WTC11 (cell line): ENCODE results near the gene PDLIM5. TPM values are rescaled to one million over a fixed set of nuclear protein-coding genes. Genes with fewer than 3 reads are reported as not detected.

ENCODE experiments used
- ATAC-seq: fragments of 200-7000 bp; cut with Tn5 transposase; 2 replicates; pipeline ENCODE4 v1.10.0; 2021; ENCODE audit warnings: mild to moderate bottlenecking, moderate library complexity
- CTCF ChIA-PET: fragments of 300-600 bp; sonication (Branson Sonifier 250); formaldehyde crosslinking; loops from one replicate; lab custom pipeline; 2021; ENCODE audit warnings: antibody characterized with exemption; lab: Charles Lee
- POLR2A ChIA-PET: fragments of 350-600 bp; sonication (Branson Sonifier 250); formaldehyde crosslinking; loops from one replicate; lab custom pipeline; 2021; ENCODE audit warnings: antibody characterized with exemption; lab: Charles Lee
- DNase-seq: peaks from one replicate; pipeline ENCODE4 v3.0.0; 2021; ENCODE audit warnings: low spot score
- H3K27ac Mint-ChIP-seq: 2 replicates; pipeline ENCODE4 v1.8.0; 2021; ENCODE audit warnings: mixed read lengths
- H3K27me3 Mint-ChIP-seq: 2 replicates; pipeline ENCODE4 v1.8.0; 2021; ENCODE audit warnings: low read depth, mild to moderate bottlenecking, moderate library complexity, mixed read lengths
- H3K36me3 Mint-ChIP-seq: 2 replicates; pipeline ENCODE4 v1.8.0; 2021; ENCODE audit warnings: mixed read lengths
- H3K4me1 Mint-ChIP-seq: 2 replicates; pipeline ENCODE4 v1.8.0; 2022; ENCODE audit warnings: mixed read lengths
- H3K4me3 Mint-ChIP-seq: 2 replicates; pipeline ENCODE4 v1.8.0; 2021; ENCODE audit warnings: mild to moderate bottlenecking, moderate library complexity, mixed read lengths
- H3K9me3 Mint-ChIP-seq: 2 replicates; pipeline ENCODE4 v1.8.0; 2021; ENCODE audit warnings: mixed read lengths
- CREB1 ChIP-seq: sonication (generic); formaldehyde crosslinking; IDR thresholded peaks from 2 replicates; pipeline ENCODE4 v1.8.0; 2023; ENCODE audit warnings: mild to moderate bottlenecking, missing genetic modification reagents
- EMX1 ChIP-seq: fragments of 250-450 bp; sonication (Bioruptor Pico); IDR thresholded peaks from 2 replicates; pipeline ENCODE4 v1.8.0; 2021; ENCODE audit warnings: mild to moderate bottlenecking
- ETV6 ChIP-seq: sonication (generic); formaldehyde crosslinking; IDR thresholded peaks from 2 replicates; pipeline ENCODE4 v1.8.1; 2022; ENCODE audit warnings: mild to moderate bottlenecking, missing genetic modification reagents
- FOXJ3 ChIP-seq: sonication (generic); formaldehyde crosslinking; IDR thresholded peaks from 2 replicates; pipeline ENCODE4 v1.9.0; 2021; ENCODE audit warnings: missing genetic modification reagents, mild to moderate bottlenecking, borderline replicate concordance
- GABPB1 ChIP-seq: sonication (generic); formaldehyde crosslinking; IDR thresholded peaks from 2 replicates; pipeline ENCODE4 v1.8.1; 2023; ENCODE audit warnings: mild to moderate bottlenecking, missing genetic modification reagents
- HMGA2 ChIP-seq: fragments of 250-450 bp; sonication (Bioruptor Pico); IDR thresholded peaks from 2 replicates; pipeline ENCODE4 v1.4.0; 2021; ENCODE audit warnings: mild to moderate bottlenecking, moderate library complexity
- KAT7 ChIP-seq: sonication (generic); formaldehyde crosslinking; IDR thresholded peaks from 2 replicates; pipeline ENCODE4 v1.8.1; 2023; ENCODE audit warnings: missing genetic modification reagents, mild to moderate bottlenecking, borderline replicate concordance
- MYBL2 ChIP-seq: sonication (generic); formaldehyde crosslinking; IDR thresholded peaks from 2 replicates; pipeline ENCODE4 v1.8.1; 2023; ENCODE audit warnings: mild to moderate bottlenecking, moderate library complexity, missing genetic modification reagents
- NFE2L1 ChIP-seq: sonication (generic); formaldehyde crosslinking; IDR thresholded peaks from 2 replicates; pipeline ENCODE4 v1.8.1; 2023; ENCODE audit warnings: missing genetic modification reagents
- ZNF232 ChIP-seq: sonication (generic); formaldehyde crosslinking; IDR thresholded peaks from 2 replicates; pipeline ENCODE4 v1.8.0; 2022; ENCODE audit warnings: mild to moderate bottlenecking, missing genetic modification reagents
- ZNF423 ChIP-seq: fragments of 250-450 bp; sonication (Bioruptor Pico); IDR thresholded peaks from 2 replicates; pipeline ENCODE4 v2.1.2; 2022; ENCODE audit warnings: mild to moderate bottlenecking, moderate library complexity
- total RNA-seq: library from RNA; stranded (reverse); gene quantifications from 3 replicates; pipeline ENCODE4 v1.2.3, GENCODE V29; 2021
- TF ChIP-seq, protein P1 (sequence below): fragments of 250-450 bp; sonication (Bioruptor Pico); IDR thresholded peaks from 2 replicates; pipeline ENCODE4 v1.9.0; 2021; ENCODE audit warnings: mild to moderate bottlenecking, borderline replicate concordance
- TF ChIP-seq, protein P2 (sequence below): sonication (generic); formaldehyde crosslinking; IDR thresholded peaks from 2 replicates; pipeline ENCODE4 v1.8.0; 2023; ENCODE audit warnings: missing genetic modification reagents, mild to moderate bottlenecking, borderline replicate concordance
- TF ChIP-seq, protein P3 (sequence below): fragments of 250-450 bp; sonication (Bioruptor Pico); IDR thresholded peaks from 2 replicates; pipeline ENCODE4 v1.9.0; 2021; ENCODE audit warnings: moderate library complexity, mild to moderate bottlenecking, inconsistent platforms, borderline replicate concordance
- TF ChIP-seq, protein P4 (sequence below): sonication (generic); formaldehyde crosslinking; IDR thresholded peaks from 2 replicates; pipeline ENCODE4 v1.8.0; 2022; ENCODE audit warnings: mild to moderate bottlenecking, missing genetic modification reagents
- TF ChIP-seq, protein P5 (sequence below): fragments of 250-450 bp; sonication (Bioruptor Pico); conservative IDR thresholded peaks from 2 replicates; pipeline ENCODE4 v1.9.0; 2021; ENCODE audit warnings: mild to moderate bottlenecking
- TF ChIP-seq, protein P6 (sequence below): sonication (generic); formaldehyde crosslinking; IDR thresholded peaks from 2 replicates; pipeline ENCODE4 v1.8.1; 2022; ENCODE audit warnings: mild to moderate bottlenecking, missing genetic modification reagents, moderate library complexity, borderline replicate concordance
- TF ChIP-seq, protein P7 (sequence below): sonication (generic); formaldehyde crosslinking; IDR thresholded peaks from 2 replicates; pipeline ENCODE4 v1.8.1; 2023; ENCODE audit warnings: mild to moderate bottlenecking, missing genetic modification reagents, borderline replicate concordance

The PDLIM5 gene
- total RNA-seq, 1 experiment from 2014 or later = 51.5 TPM

DNA sequence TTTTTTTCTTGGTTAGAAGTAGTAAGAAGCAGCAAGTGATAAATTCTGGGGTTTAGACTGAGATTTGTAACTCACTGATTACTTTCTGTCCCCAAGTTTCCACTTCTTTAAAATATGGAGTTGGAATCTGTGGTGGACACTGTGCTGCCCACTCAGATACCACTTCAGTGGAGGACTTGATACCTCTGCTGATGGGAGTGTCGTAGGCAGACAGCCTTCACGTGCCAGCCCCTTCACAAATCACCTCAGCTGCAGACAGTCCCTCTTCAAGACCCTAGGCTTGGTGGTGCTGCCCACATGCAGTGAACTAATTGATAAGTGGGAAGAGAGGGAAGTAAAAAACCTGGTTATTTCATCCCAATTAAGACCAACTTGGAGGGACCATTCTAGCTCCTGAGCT is 139.5 kb downstream of the PDLIM5 start (continued):
- TF ChIP-seq, protein P1, sequence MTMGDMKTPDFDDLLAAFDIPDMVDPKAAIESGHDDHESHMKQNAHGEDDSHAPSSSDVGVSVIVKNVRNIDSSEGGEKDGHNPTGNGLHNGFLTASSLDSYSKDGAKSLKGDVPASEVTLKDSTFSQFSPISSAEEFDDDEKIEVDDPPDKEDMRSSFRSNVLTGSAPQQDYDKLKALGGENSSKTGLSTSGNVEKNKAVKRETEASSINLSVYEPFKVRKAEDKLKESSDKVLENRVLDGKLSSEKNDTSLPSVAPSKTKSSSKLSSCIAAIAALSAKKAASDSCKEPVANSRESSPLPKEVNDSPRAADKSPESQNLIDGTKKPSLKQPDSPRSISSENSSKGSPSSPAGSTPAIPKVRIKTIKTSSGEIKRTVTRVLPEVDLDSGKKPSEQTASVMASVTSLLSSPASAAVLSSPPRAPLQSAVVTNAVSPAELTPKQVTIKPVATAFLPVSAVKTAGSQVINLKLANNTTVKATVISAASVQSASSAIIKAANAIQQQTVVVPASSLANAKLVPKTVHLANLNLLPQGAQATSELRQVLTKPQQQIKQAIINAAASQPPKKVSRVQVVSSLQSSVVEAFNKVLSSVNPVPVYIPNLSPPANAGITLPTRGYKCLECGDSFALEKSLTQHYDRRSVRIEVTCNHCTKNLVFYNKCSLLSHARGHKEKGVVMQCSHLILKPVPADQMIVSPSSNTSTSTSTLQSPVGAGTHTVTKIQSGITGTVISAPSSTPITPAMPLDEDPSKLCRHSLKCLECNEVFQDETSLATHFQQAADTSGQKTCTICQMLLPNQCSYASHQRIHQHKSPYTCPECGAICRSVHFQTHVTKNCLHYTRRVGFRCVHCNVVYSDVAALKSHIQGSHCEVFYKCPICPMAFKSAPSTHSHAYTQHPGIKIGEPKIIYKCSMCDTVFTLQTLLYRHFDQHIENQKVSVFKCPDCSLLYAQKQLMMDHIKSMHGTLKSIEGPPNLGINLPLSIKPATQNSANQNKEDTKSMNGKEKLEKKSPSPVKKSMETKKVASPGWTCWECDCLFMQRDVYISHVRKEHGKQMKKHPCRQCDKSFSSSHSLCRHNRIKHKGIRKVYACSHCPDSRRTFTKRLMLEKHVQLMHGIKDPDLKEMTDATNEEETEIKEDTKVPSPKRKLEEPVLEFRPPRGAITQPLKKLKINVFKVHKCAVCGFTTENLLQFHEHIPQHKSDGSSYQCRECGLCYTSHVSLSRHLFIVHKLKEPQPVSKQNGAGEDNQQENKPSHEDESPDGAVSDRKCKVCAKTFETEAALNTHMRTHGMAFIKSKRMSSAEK (CRISPR knock-in tag) = no peak
- no peak for TF ChIP-seq GABPB1 (CRISPR knock-in tag)
- TF ChIP-seq, protein P2, sequence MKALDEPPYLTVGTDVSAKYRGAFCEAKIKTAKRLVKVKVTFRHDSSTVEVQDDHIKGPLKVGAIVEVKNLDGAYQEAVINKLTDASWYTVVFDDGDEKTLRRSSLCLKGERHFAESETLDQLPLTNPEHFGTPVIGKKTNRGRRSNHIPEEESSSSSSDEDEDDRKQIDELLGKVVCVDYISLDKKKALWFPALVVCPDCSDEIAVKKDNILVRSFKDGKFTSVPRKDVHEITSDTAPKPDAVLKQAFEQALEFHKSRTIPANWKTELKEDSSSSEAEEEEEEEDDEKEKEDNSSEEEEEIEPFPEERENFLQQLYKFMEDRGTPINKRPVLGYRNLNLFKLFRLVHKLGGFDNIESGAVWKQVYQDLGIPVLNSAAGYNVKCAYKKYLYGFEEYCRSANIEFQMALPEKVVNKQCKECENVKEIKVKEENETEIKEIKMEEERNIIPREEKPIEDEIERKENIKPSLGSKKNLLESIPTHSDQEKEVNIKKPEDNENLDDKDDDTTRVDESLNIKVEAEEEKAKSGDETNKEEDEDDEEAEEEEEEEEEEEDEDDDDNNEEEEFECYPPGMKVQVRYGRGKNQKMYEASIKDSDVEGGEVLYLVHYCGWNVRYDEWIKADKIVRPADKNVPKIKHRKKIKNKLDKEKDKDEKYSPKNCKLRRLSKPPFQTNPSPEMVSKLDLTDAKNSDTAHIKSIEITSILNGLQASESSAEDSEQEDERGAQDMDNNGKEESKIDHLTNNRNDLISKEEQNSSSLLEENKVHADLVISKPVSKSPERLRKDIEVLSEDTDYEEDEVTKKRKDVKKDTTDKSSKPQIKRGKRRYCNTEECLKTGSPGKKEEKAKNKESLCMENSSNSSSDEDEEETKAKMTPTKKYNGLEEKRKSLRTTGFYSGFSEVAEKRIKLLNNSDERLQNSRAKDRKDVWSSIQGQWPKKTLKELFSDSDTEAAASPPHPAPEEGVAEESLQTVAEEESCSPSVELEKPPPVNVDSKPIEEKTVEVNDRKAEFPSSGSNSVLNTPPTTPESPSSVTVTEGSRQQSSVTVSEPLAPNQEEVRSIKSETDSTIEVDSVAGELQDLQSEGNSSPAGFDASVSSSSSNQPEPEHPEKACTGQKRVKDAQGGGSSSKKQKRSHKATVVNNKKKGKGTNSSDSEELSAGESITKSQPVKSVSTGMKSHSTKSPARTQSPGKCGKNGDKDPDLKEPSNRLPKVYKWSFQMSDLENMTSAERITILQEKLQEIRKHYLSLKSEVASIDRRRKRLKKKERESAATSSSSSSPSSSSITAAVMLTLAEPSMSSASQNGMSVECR (CRISPR knock-in tag) = no peak
- no peak for TF ChIP-seq ZNF423 (CRISPR knock-in tag)
- TF ChIP-seq HMGA2 (CRISPR knock-in tag) = no peak
- TF ChIP-seq, protein P3, sequence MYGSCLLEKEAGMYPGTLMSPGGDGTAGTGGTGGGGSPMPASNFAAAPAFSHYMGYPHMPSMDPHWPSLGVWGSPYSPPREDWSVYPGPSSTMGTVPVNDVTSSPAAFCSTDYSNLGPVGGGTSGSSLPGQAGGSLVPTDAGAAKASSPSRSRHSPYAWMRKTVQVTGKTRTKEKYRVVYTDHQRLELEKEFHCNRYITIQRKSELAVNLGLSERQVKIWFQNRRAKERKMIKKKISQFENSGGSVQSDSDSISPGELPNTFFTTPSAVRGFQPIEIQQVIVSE (CRISPR knock-in tag) = no peak
- TF ChIP-seq CREB1 (CRISPR knock-in tag) = no peak

DNA sequence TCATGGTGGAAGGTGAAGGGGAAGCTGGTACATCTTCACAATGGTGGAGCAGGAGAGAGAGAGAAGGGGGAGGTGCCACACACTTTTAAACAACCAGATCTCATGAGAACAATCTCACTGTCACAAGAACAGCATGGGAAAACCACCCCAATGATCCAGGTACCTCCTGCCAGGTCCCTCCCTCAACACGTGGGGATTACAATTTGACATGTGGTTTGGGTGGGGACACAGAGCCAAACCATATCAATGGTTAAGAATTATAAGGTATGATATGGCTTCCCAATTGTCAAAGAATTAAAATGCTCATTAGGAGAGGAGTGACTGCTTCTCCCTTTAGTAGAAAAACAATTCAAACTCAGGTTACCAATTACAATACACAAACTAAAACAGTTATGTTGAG is 143.3 kb downstream of the PDLIM5 start:
- Mint-ChIP-seq H3K9me3 (no peaks in the 10 kb centered on the region), H3K36me3 (no peaks in the 10 kb centered on the region; the same call in 1 of the 2 replicates), H3K27me3 (no peaks in the 10 kb centered on the region), H3K27ac (no peak overlapping the region), H3K4me1 (peaks cover 2% of the 10 kb centered on the region; the same call in 1 of the 2 replicates), H3K4me3 (no peak overlapping the region)
- DNase-seq = no peak
- CTCF ChIA-PET = interaction anchor here (1.0 kb wide), 1 partner anchor 188 kb away, joined by 5 read pairs; no protein-coding TSS in a partner anchor
- ATAC-seq = no peak
- POLR2A ChIA-PET = no interaction called here
- no peak for TF ChIP-seq NFE2L1 (CRISPR knock-in tag)
- TF ChIP-seq, protein P4, sequence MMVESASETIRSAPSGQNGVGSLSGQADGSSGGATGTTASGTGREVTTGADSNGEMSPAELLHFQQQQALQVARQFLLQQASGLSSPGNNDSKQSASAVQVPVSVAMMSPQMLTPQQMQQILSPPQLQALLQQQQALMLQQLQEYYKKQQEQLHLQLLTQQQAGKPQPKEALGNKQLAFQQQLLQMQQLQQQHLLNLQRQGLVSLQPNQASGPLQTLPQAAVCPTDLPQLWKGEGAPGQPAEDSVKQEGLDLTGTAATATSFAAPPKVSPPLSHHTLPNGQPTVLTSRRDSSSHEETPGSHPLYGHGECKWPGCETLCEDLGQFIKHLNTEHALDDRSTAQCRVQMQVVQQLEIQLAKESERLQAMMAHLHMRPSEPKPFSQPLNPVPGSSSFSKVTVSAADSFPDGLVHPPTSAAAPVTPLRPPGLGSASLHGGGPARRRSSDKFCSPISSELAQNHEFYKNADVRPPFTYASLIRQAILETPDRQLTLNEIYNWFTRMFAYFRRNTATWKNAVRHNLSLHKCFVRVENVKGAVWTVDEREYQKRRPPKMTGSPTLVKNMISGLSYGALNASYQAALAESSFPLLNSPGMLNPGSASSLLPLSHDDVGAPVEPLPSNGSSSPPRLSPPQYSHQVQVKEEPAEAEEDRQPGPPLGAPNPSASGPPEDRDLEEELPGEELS (CRISPR knock-in tag) = no peak
- no peak for TF ChIP-seq ZNF232 (CRISPR knock-in tag)
- TF ChIP-seq EMX1 = no peak
- no peak for TF ChIP-seq MYBL2 (CRISPR knock-in tag)
- TF ChIP-seq ETV6 = no peak
- TF ChIP-seq, protein P5, sequence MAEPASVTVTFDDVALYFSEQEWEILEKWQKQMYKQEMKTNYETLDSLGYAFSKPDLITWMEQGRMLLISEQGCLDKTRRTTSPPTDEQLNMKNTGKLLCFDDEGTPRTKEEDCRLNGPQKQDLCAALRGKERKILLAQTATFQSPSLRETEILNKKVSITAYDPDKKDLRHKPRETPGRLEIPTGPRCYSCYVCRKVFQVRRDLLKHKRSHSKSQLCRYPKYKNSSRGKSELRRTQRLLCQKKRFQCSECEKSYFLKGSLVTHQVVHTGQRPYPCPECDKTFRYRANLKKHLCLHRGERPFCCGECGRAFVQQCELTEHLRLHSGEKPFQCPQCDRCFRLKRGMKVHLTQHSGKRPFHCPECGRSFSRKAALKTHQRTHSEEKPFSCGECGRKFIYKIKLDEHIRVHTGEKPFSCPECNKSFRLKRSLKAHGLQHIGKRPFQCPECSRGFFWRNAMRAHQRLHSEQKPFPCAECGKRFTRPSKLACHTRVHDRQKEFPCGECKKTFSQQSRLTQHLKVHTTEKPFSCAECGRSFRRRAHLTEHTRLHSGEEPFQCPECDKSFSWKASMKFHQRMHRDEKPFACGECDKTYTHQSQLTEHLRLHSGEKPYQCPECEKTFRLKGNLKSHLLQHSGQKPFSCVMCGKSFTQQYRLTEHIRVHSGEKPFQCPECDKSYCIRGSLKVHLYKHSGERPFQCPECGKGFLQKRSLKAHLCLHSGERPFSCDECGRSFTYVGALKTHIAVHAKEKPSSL (CRISPR knock-in tag) = no peak
- TF ChIP-seq, protein P6, sequence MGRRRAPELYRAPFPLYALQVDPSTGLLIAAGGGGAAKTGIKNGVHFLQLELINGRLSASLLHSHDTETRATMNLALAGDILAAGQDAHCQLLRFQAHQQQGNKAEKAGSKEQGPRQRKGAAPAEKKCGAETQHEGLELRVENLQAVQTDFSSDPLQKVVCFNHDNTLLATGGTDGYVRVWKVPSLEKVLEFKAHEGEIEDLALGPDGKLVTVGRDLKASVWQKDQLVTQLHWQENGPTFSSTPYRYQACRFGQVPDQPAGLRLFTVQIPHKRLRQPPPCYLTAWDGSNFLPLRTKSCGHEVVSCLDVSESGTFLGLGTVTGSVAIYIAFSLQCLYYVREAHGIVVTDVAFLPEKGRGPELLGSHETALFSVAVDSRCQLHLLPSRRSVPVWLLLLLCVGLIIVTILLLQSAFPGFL (CRISPR knock-in tag) = no peak
- no peak for TF ChIP-seq KAT7
- TF ChIP-seq, protein P7, sequence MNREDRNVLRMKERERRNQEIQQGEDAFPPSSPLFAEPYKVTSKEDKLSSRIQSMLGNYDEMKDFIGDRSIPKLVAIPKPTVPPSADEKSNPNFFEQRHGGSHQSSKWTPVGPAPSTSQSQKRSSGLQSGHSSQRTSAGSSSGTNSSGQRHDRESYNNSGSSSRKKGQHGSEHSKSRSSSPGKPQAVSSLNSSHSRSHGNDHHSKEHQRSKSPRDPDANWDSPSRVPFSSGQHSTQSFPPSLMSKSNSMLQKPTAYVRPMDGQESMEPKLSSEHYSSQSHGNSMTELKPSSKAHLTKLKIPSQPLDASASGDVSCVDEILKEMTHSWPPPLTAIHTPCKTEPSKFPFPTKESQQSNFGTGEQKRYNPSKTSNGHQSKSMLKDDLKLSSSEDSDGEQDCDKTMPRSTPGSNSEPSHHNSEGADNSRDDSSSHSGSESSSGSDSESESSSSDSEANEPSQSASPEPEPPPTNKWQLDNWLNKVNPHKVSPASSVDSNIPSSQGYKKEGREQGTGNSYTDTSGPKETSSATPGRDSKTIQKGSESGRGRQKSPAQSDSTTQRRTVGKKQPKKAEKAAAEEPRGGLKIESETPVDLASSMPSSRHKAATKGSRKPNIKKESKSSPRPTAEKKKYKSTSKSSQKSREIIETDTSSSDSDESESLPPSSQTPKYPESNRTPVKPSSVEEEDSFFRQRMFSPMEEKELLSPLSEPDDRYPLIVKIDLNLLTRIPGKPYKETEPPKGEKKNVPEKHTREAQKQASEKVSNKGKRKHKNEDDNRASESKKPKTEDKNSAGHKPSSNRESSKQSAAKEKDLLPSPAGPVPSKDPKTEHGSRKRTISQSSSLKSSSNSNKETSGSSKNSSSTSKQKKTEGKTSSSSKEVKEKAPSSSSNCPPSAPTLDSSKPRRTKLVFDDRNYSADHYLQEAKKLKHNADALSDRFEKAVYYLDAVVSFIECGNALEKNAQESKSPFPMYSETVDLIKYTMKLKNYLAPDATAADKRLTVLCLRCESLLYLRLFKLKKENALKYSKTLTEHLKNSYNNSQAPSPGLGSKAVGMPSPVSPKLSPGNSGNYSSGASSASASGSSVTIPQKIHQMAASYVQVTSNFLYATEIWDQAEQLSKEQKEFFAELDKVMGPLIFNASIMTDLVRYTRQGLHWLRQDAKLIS (CRISPR knock-in tag) = no peak
- TF ChIP-seq FOXJ3 (CRISPR knock-in tag) = no peak
